Gastrocnemius medialis (tissue), 4 donors: ENCODE measurements around the gene SFMBT1.

ENCODE experiments used
- CTCF ChIP-seq, 5 experiments: fragments of 450-650 bp in 3 of 5; fragments of 200-600 bp in 2 of 5; sonication (generic) in 2 of 5; IDR thresholded peaks in 4 of 5; conservative IDR thresholded peaks in 1 of 5; 1 replicate in 4 of 5; 2 replicates in 1 of 5; pipeline ENCODE4 v1.5.1; 2016 to 2019; ENCODE audit warnings: antibody characterized with exemption in 5 of 5, mild to moderate bottlenecking in 3 of 5, moderate library complexity in 3 of 5
- POLR2A ChIP-seq, 2 donors: fragments of 450-650 bp; IDR thresholded peaks; one replicate each; pipeline ENCODE4 v1.6.1; 2017; ENCODE audit warnings: antibody characterized with exemption in 2 of 2, mild to moderate bottlenecking in 2 of 2, moderate library complexity in 2 of 2

DNA sequence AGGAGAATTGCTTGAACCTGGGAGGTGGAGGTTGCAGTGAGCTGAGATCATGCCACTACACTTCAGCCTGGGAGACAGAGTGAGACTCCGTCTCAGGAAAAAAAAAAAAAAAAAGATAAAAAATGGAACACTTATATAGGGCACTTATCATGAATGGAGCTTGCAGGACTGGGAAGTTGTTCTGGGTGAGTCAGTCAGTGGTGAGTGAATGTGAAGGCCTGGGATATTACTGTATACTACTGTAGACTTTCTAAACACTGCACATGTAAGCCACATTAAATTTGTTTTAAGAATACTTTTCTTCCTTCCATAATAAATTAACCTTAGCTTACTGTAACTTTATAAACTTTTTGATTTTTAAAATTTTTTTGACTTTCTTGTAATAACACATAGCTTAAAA lies 59.8 kb downstream of the SFMBT1 start:
- no peak for TF ChIP-seq POLR2A (IDR thresholded peaks at IDR 0.05)
- TF ChIP-seq CTCF (IDR thresholded peaks at IDR 0.05 in 4 of 5, conservative IDR thresholded peaks at IDR 0.05 in 1 of 5), result no peak
